GM18505 (cell line): ENCODE measurements around the gene SLC1A3.
"Not testable (repeated sequence)": the region's sequence is repeated elsewhere in the genome, so short reads cannot be mapped to it uniquely, and the experiment has no call there.

Experiments used
- ATAC-seq: cut with Tn5 transposase; IDR thresholded peaks from one replicate; pipeline ENCODE4 v1.9.1; 2021; ENCODE audit not compliant: unreplicated experiment
- POLR2A ChIP-seq: IDR thresholded peaks from 4 replicates; pipeline ENCODE4 v1.6.1; 2011; ENCODE audit warnings: borderline replicate concordance; ENCODE audit not compliant: insufficient read depth, insufficient read length; ENCODE audit errors: extremely low read depth

SLC1A3 gene

GRCh38 chr5:36630201-36631145, 24.1 kb downstream of the SLC1A3 start:
- TF ChIP-seq POLR2A = no peak
- no peak for ATAC-seq

- ATAC-seq = no peak
- no peak for TF ChIP-seq POLR2A
Observed at GRCh38 chr5:36631154-36631553, 24.7 kb downstream of the SLC1A3 start.

GRCh38 chr5:36631620-36632362, 25.4 kb downstream of the SLC1A3 start:
- TF ChIP-seq POLR2A = no peak
- no peak for ATAC-seq

- no peak for TF ChIP-seq POLR2A
- no peak for ATAC-seq
Observed at GRCh38 chr5:36632363-36632664, 25.9 kb downstream of the SLC1A3 start.

GRCh38 chr5:36635721-36636390, 29.4 kb downstream of the SLC1A3 start:
- no peak for TF ChIP-seq POLR2A

GRCh38 chr5:36637101-36637500, 30.7 kb downstream of the SLC1A3 start:
- no peak for ATAC-seq
- no peak for TF ChIP-seq POLR2A

More at GRCh38 chr5:36635721-36636390, 29.4 kb downstream of the SLC1A3 start:
- ATAC-seq = no peak

- TF ChIP-seq POLR2A = no peak
- ATAC-seq = no peak
Observed at GRCh38 chr5:36637516-36637915, 31.1 kb downstream of the SLC1A3 start.

GRCh38 chr5:36638056-36638455, 31.6 kb downstream of the SLC1A3 start:
- TF ChIP-seq POLR2A = no peak
- no peak for ATAC-seq

GRCh38 chr5:36640949-36641348, 34.5 kb downstream of the SLC1A3 start:
- TF ChIP-seq POLR2A = no peak
- ATAC-seq = no peak

GRCh38 chr5:36641431-36641830, 35.0 kb downstream of the SLC1A3 start:
- TF ChIP-seq POLR2A = no peak
- no peak for ATAC-seq

- TF ChIP-seq POLR2A = no peak
- no peak for ATAC-seq
Observed at GRCh38 chr5:36642089-36642488, 35.7 kb downstream of the SLC1A3 start.

GRCh38 chr5:36643162-36643561, 36.8 kb downstream of the SLC1A3 start:
- ATAC-seq = no peak
- TF ChIP-seq POLR2A = no peak

GRCh38 chr5:36643841-36644240, 37.4 kb downstream of the SLC1A3 start:
- not testable (repeated sequence) for ATAC-seq

GRCh38 chr5:36644727-36645126, 38.3 kb downstream of the SLC1A3 start:
- ATAC-seq = no peak
- no peak for TF ChIP-seq POLR2A

- ATAC-seq = no peak
- TF ChIP-seq POLR2A = no peak
Observed at GRCh38 chr5:36646100-36646499, 39.7 kb downstream of the SLC1A3 start.
